Small intestine (tissue), 7 donors: ENCODE measurements around the gene CHRND. TPM values are rescaled to one million over a fixed set of nuclear protein-coding genes. Genes with fewer than 3 reads are reported as not detected.

ENCODE experiments used
- DNase-seq, 2 donors: peaks; one replicate each; pipeline versions ENCODE4 v3.0.0 to v3.0.0-alpha.2; 2013
- FAIRE-seq: peaks from 2 replicates; lab custom pipeline; 2012; peaks lifted over from hg19 to GRCh38; lab: Jason Lieb, UNC
- H3K27ac ChIP-seq, 3 donors: one replicate each; pipeline ENCODE4 v1.5.1; 2013; ENCODE audit warnings: low read length in 2 of 3, mild to moderate bottlenecking in 2 of 3, control low read depth in 1 of 3, inconsistent platforms in 1 of 3, low read depth in 1 of 3, moderate library complexity in 1 of 3
- H3K27me3 ChIP-seq, 3 donors: one replicate each; pipeline ENCODE4 v1.6.1; 2013; ENCODE audit warnings: low read length in 3 of 3, inconsistent platforms in 1 of 3; ENCODE audit not compliant: control insufficient read depth in 3 of 3, insufficient read depth in 3 of 3
- H3K36me3 ChIP-seq, 3 donors: one replicate each; pipeline ENCODE4 v1.6.1; 2013; ENCODE audit warnings: low read length in 3 of 3, inconsistent platforms in 1 of 3, low read depth in 1 of 3, mild to moderate bottlenecking in 1 of 3, moderate library complexity in 1 of 3; ENCODE audit not compliant: control insufficient read depth in 3 of 3, insufficient read depth in 2 of 3
- H3K4me1 ChIP-seq, 3 donors: one replicate each; pipeline ENCODE4 v1.6.1; 2013; ENCODE audit warnings: low read length in 2 of 3, inconsistent platforms in 1 of 3, low read depth in 1 of 3, mild to moderate bottlenecking in 1 of 3, moderate library complexity in 1 of 3; ENCODE audit not compliant: control insufficient read depth in 3 of 3, insufficient read depth in 2 of 3
- H3K4me3 ChIP-seq, 3 donors: one replicate each; pipeline ENCODE4 v1.5.1; 2013; ENCODE audit warnings: low read length in 3 of 3, control low read depth in 1 of 3, inconsistent platforms in 1 of 3, low read depth in 1 of 3, mild to moderate bottlenecking in 1 of 3, moderate library complexity in 1 of 3
- H3K9me3 ChIP-seq, 2 donors: one replicate each; pipeline ENCODE4 v1.6.1; 2013; ENCODE audit warnings: low read depth in 1 of 2, low read length in 1 of 2; ENCODE audit not compliant: control insufficient read depth in 2 of 2, insufficient read depth in 1 of 2
- WGBS, 3 donors: extraction: QIAGEN DNeasy Blood & Tissue Kit; methylation state at CpG; one replicate each; pipeline ENCODE4 v1.1.7; 2013; 5-methylcytosine and 5-hydroxymethylcytosine counted together
- polyA plus RNA-seq, 4 donors: library from polyadenylated mRNA; stranded (reverse) in 3 of 4; unstranded in 1 of 4; fragments of 200-250 nt in 3 of 4; fragments of 120-200 nt in 1 of 4; gene quantifications; one replicate each; pipeline versions ENCODE4 v1.2.1 to v1.2.3, GENCODE V29; 2013
- donor health status: healthy with polysubstance abuse.
- donor health status: control.
- donor health status: control.
- donor health status: Bipolar disorder and iron deficiency.
- donor health status: healthy.

The CHRND gene
- polyA plus RNA-seq, 4 donors, result 0.53 TPM; not detected in 3

DNA sequence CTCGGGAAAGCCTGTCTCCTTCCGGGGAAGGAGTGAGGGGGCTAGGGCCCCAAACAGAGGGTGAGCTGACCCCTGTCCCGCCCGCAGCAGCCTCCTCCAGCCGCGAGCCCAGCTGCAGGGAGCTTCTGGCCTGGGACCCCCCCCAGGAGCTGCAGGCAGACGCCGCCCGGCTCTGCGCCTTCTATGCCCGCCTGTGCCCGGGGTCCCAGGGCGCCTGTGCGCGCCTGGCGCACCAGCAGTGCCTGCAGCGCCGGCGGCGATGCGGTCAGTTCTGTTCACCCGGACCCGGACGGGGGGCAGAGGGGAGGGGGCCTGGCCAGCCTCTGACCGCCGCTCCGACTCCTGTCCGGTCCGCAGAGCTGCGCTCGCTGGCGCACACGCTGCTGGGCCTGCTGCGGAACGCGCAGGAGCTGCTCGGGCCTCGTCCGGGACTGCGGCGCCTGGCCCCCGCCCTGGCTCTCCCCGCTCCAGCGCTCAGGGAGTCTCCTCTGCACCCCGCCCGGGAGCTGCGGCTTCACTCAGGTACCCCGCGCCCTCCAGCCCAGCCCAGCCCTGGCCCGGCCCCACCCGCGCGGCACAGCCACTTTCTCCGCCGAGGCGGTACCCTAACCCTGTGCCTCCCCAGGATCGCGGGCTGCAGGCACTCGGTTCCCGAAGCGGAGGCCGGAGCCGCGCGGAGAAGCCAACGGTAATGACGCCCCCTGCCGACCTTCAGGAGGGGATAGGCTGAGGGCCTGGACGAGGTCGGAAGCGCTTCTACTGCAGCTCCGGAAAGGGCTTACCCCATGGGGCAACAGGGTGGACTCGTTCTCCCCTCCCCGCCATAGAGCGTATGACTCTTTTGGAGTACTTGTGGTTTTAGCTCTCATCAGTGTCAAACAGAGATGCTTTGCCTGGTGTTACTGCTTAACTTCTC, 2.0 kb upstream of the CHRND start:
- H3K36me3 ChIP-seq, result no peaks in the 10 kb centered on the region
- H3K4me1 ChIP-seq, result peaks cover 0 to 7% (median 0%) of the 10 kb centered on the region in 3 donors
- WGBS, 3 donors, result 1 to 3% (median 2%) methylated on average over 48 to 75 of the region's 75 CpGs
- peaks cover 15 to 54% (median 23%) of the 10 kb centered on the region in 3 donors for H3K27me3 ChIP-seq
- no peaks in the 10 kb centered on the region for H3K9me3 ChIP-seq
- H3K27ac ChIP-seq, result no peak overlapping the region
- no peak overlapping the region for H3K4me3 ChIP-seq
- DNase-seq, result peak; percentile 11 to 62
- no peak for FAIRE-seq

DNA sequence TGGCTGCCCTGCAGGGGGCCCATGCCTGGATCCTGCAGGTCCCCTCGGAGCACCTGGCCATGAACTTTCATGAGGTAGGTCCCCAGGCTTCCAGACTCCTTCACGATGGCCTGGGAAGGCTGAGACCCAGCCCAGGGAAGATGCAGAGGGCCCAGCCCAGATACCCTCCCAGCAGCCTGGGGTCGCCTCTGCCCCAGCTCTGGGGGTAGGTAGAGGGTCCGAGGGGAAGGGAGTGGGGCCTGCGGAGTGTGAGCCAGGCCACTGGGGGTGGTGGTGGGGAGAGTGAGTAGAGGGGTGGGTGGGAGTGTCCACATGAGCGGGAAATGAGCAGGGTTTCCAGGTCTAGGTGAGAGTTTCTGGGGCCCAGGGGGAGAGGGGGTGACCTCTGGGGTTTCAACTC, 1.2 kb upstream of the CHRND start:
- Histone ChIP-seq H3K9me3 (no peaks in the 10 kb centered on the region), H3K36me3 (no peaks in the 10 kb centered on the region), H3K27ac (no peak overlapping the region), H3K27me3 (peaks cover 15 to 49% (median 23%) of the 10 kb centered on the region in 3 donors), H3K4me3 (no peak overlapping the region), H3K4me1 (peaks cover 0 to 7% (median 0%) of the 10 kb centered on the region in 3 donors)
- 66 to 76% (median 71%) methylated on average over 5 to 6 of the region's 6 CpGs for WGBS, 3 donors
- no peak for FAIRE-seq
- DNase-seq, result no peak

- H3K4me1 ChIP-seq, result peaks cover 0 to 7% (median 0%) of the 10 kb centered on the region in 3 donors
- 86 to 89% (median 88%) methylated on average over 10 to 14 of the region's 14 CpGs for WGBS, 3 donors
- no peaks in the 10 kb centered on the region for H3K36me3 ChIP-seq
- DNase-seq, result no peak
- H3K27me3 ChIP-seq, result peaks cover 15 to 47% (median 21%) of the 10 kb centered on the region in 3 donors
- no peak for FAIRE-seq
- no peaks in the 10 kb centered on the region for H3K9me3 ChIP-seq
- H3K27ac ChIP-seq, result no peak overlapping the region
- H3K4me3 ChIP-seq, result no peak overlapping the region
Measured at GRCh38 chr2:232525199-232525598, 761 bp upstream of the CHRND start.

DNA sequence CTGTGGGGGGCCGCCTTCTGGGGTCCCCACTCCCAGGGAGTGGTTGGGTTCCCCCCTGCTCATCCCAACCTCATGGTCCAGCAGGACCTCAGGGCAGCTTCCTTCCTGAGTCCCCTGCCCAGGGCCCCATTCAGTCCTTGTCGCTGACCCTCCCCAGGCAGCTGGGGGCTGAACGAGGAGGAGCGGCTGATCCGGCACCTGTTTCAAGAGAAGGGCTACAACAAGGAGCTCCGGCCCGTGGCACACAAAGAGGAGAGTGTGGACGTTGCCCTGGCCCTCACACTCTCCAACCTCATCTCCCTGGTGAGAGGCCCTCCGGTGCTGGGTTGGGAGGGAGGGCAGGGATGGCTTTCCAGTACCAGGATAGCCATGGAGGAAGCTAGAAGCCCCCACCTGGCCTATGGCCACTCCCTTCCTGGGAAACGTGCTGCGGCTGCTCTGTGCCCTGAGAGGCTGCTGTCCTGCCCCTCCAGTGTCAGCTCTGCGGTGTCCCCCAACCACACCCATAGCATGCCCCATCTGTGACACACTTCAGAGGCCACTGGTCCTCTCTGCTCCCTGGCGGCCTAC, 497 bp downstream of the CHRND start:
- Histone ChIP-seq H3K4me1 (peaks cover 0 to 7% (median 0%) of the 10 kb centered on the region in 3 donors), H3K9me3 (no peaks in the 10 kb centered on the region), H3K27ac (no peak overlapping the region), H3K4me3 (no peak overlapping the region), H3K36me3 (no peaks in the 10 kb centered on the region), H3K27me3 (peaks cover 15 to 38% (median 17%) of the 10 kb centered on the region in 3 donors)
- DNase-seq (no peak), FAIRE-seq (no peak)
- 33 to 64% (median 44%) methylated on average over 12 to 13 of the region's 13 CpGs for WGBS, 3 donors

DNA sequence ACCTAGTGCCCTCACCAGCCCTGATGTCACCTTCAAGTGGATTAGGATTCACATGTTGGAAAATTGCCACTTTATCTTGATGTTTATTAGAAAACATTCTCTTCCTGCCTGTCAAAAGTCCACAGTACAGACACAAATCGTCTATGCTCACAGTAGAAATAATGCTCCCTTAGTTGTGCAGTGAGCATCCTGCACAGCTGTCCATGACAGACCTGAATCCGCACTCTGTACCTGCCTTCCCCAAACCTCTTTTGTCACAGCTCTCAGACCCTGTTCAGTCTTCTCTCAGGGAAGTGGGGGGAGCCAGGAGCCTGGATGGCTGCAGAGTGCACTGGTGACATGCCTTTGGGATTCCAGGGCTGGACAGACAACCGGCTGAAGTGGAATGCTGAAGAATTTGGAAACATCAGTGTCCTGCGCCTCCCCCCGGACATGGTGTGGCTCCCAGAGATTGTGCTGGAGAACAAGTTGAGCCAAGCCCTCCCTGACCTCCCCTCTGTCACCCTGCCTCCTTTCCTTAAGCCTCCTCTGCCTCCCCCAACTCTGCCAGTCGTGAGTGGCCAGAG, 2.0 kb downstream of the CHRND start:
- no peak overlapping the region for H3K4me3 ChIP-seq
- 66 to 75% (median 73%) methylated on average over 5 to 6 of the region's 6 CpGs for WGBS, 3 donors
- H3K4me1 ChIP-seq, result peaks cover 0 to 7% (median 0%) of the 10 kb centered on the region in 3 donors
- FAIRE-seq (no peak), DNase-seq (no peak)
- H3K27me3 ChIP-seq, result peaks cover 10 to 27% (median 10%) of the 10 kb centered on the region in 3 donors
- H3K27ac ChIP-seq, result no peak overlapping the region
- H3K36me3 ChIP-seq, result no peaks in the 10 kb centered on the region
- no peaks in the 10 kb centered on the region for H3K9me3 ChIP-seq

DNA sequence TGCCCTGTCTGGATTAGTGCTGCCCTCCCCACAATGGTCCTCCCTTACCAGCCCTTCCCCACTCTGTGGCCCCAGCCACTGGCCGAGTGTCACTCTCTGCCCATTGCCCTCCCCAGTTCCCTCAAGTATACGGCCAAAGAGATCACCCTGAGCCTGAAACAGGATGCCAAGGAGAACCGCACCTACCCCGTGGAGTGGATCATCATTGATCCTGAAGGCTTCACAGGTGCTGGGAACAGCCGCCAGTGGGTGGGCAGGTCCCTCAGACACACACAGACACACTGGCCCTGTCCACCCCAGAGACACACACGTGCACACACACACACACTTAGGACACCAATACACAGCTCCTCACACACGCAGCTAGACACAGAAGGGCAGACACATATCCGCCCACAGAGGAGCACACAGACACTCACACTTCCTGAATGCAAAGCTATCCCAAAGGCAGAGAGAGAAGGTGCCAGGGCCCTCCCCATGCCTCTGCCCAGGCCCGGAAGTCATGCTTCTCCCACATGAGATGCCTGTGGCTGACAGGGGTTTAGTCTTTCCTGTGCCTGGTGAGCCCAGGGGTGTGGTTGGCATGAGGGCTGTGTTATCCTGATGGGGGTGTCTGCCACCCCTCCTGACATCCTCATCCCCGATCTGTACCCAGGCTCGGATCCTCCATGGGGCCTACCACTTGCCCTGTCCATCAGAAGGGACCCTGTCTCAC, 2.9 kb downstream of the CHRND start:
- DNase-seq, result no peak
- H3K4me1 ChIP-seq, result peaks cover 0 to 7% (median 0%) of the 10 kb centered on the region in 3 donors
- WGBS, 3 donors, result 76 to 82% (median 76%) methylated on average over 11 of the region's 11 CpGs
- no peaks in the 10 kb centered on the region for H3K9me3 ChIP-seq
- peaks cover 1 to 18% (median 8%) of the 10 kb centered on the region in 3 donors for H3K27me3 ChIP-seq
- H3K4me3 ChIP-seq, result no peak overlapping the region
- no peak overlapping the region for H3K27ac ChIP-seq
- no peak for FAIRE-seq
- H3K36me3 ChIP-seq, result no peaks in the 10 kb centered on the region

DNA sequence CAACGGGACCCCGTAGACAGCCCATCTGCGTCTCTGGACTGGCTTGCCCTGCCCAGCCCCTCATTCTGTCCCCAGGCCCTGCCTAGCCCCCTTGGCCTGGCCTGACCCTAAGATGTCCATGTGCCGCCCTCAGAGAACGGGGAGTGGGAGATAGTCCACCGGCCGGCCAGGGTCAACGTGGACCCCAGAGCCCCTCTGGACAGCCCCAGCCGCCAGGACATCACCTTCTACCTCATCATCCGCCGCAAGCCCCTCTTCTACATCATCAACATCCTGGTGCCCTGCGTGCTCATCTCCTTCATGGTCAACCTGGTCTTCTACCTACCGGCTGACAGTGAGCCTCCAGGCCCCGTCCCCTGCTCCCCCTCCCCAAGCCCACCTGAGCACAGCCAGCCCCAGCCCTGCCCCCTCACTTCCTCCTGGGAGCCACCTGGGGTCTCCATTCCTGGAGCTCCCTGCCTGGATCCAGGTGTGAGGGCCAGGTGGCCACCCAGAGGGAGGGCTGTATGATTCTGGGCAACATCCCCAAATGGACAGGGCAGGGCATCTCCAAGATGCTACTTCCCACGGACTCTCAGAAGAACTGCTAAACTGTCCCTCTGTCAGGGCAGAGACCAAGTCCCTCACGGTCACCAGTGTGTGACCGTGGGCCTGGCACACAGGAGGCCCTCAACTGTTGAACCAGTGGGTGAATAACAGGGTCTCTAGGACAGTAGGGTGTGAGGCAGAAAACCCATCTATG, 4.0 kb downstream of the CHRND start:
- no peak overlapping the region for H3K27ac ChIP-seq
- FAIRE-seq, result no peak
- no peaks in the 10 kb centered on the region for H3K36me3 ChIP-seq
- 84 to 87% (median 86%) methylated on average over 16 to 17 of the region's 17 CpGs for WGBS, 3 donors
- H3K4me3 ChIP-seq, result no peak overlapping the region
- DNase-seq, result no peak
- no peaks in the 10 kb centered on the region for H3K9me3 ChIP-seq
- H3K4me1 ChIP-seq, result no peaks in the 10 kb centered on the region
- peaks cover 0 to 9% (median 0%) of the 10 kb centered on the region in 3 donors for H3K27me3 ChIP-seq
